Hepatocyte (in vitro differentiated cells): Measurements from ENCODE around the gene C1orf87.
A peak's percentile ranks its signal among the peaks of the same experiment; 100 is the strongest.

Source experiments
- CTCF ChIP-seq: fragments of 200-600 bp; sonication (generic); IDR thresholded peaks from 2 replicates; pipeline ENCODE4 v1.5.1; 2016; ENCODE audit warnings: antibody characterized with exemption, mild to moderate bottlenecking; ENCODE audit not compliant: poor library complexity
- EZH2 ChIP-seq: fragments of 200-600 bp; sonication (generic); IDR thresholded peaks from 2 replicates; pipeline ENCODE4 v1.6.1; 2016; ENCODE audit warnings: antibody characterized with exemption, mild to moderate bottlenecking, borderline replicate concordance
- EZH2phosphoT487 ChIP-seq: fragments of 200-600 bp; sonication (generic); IDR thresholded peaks from one replicate; pipeline ENCODE4 v1.6.1; 2018; ENCODE audit warnings: antibody characterized with exemption, mild to moderate bottlenecking, low read depth, moderate library complexity; ENCODE audit not compliant: unreplicated experiment, severe bottlenecking

DNA sequence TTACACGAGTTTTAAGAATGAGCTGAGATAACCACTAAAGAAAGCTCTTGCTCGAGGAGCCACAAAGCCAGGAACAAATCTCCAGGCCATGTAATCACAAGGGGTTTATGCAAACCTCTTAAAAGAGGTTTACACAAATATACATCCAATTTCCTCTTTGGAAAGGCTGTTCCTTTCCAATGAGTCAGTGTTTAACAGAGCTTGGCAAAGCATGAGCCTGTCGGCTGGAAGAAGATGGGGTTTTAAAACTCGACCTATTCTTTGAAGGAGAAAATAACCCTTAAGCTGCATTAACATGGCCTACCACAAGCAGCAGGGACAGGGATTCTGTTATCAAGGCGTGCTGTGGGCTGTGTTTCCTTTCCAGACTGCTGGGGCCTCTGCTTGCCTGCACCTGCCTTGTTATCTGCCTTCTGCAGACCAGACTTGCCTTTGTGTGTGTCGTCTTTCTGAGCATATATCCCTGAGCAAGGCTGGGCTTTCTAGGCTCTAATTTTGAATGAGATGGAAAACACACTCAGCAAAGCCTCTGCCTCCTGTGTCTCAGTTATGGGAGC lies 106.4 kb downstream of the C1orf87 start:
- TF ChIP-seq EZH2 (no peak), CTCF (no peak), EZH2phosphoT487 (peak; percentile 80)
